AG10803 (cell line): ENCODE data around the gene TRIM26.

Source experiments
- DNase-seq: peaks from one replicate; pipeline ENCODE4 v3.0.0; 2010; ENCODE audit warnings: low read depth
- H3K4me3 ChIP-seq: 2 replicates; pipeline ENCODE4 v1.5.1; 2011; ENCODE audit warnings: mild to moderate bottlenecking, low read length, control low read depth
- CTCF ChIP-seq: conservative IDR thresholded peaks from 2 replicates; pipeline ENCODE4 v1.5.1; 2011; ENCODE audit warnings: mild to moderate bottlenecking, low read length, control low read depth, inconsistent platforms

Gene TRIM26

GRCh38 chr6:30216096-30216495 is 2.9 kb upstream of the TRIM26 start:
- peak; percentile 46 for DNase-seq
- H3K4me3 ChIP-seq, result no peak overlapping the region
- TF ChIP-seq CTCF, result no peak

- TF ChIP-seq CTCF, result no peak
Observed at GRCh38 chr6:30214657-30214982, 1.4 kb upstream of the TRIM26 start.

GRCh38 chr6:30213957-30214656 is 901 bp upstream of the TRIM26 start:
- peak; percentile 75 for DNase-seq
- peak overlapping the region; percentile 88 for H3K4me3 ChIP-seq
- no peak for TF ChIP-seq CTCF

More at GRCh38 chr6:30214657-30214982, 1.4 kb upstream of the TRIM26 start:
- peak overlapping the region; percentile 88 for H3K4me3 ChIP-seq
- DNase-seq, result no peak

GRCh38 chr6:30213667-30213956 is 406 bp upstream of the TRIM26 start:
- DNase-seq, result no peak
- peak overlapping the region; percentile 88 for H3K4me3 ChIP-seq
- TF ChIP-seq CTCF, result no peak

GRCh38 chr6:30211899-30212298 is 1.3 kb downstream of the TRIM26 start:
- DNase-seq, result no peak
- peak overlapping the region; percentile 92 for H3K4me3 ChIP-seq
- TF ChIP-seq CTCF, result no peak

GRCh38 chr6:30211306-30211705 is 1.9 kb downstream of the TRIM26 start:
- H3K4me3 ChIP-seq, result no peak overlapping the region
- TF ChIP-seq CTCF, result no peak
- DNase-seq, result no peak

GRCh38 chr6:30207619-30208295 is 5.4 kb downstream of the TRIM26 start:
- TF ChIP-seq CTCF, result no peak
- H3K4me3 ChIP-seq, result no peak overlapping the region
- DNase-seq, result peak; percentile 51
